ENCODE data around the gene FHL1. TPM values are rescaled to one million over a fixed set of nuclear protein-coding genes. Genes with fewer than 3 reads are reported as not detected.

Gene FHL1
- total RNA-seq, 4 donors from 2014 or later = 85.9 to 140 (median 107) TPM

GRCh38 chrX:136255541-136255940 lies 108.2 kb downstream of the FHL1 start:
- H3K4me3 ChIP-seq (ENCODE audit: low read depth, poor library complexity, severe bottlenecking) = no peak overlapping the region
- no peak for DNase-seq (ENCODE audit: low spot score in 2 of 2)
- TF ChIP-seq POLR2A (IDR thresholded peaks at IDR 0.05) = no peak
- intact Hi-C loops (cut with DNase I; ENCODE audit: low total_unique reads) = no loop called here
- WGBS, 2 donors = 41 to 46% methylated on average over 4 to 5 of the region's 5 CpGs

GRCh38 chrX:136256026-136256425 lies 108.7 kb downstream of the FHL1 start:
- no peak for TF ChIP-seq POLR2A (IDR thresholded peaks at IDR 0.05)
- TF ChIP-seq, protein P1, sequence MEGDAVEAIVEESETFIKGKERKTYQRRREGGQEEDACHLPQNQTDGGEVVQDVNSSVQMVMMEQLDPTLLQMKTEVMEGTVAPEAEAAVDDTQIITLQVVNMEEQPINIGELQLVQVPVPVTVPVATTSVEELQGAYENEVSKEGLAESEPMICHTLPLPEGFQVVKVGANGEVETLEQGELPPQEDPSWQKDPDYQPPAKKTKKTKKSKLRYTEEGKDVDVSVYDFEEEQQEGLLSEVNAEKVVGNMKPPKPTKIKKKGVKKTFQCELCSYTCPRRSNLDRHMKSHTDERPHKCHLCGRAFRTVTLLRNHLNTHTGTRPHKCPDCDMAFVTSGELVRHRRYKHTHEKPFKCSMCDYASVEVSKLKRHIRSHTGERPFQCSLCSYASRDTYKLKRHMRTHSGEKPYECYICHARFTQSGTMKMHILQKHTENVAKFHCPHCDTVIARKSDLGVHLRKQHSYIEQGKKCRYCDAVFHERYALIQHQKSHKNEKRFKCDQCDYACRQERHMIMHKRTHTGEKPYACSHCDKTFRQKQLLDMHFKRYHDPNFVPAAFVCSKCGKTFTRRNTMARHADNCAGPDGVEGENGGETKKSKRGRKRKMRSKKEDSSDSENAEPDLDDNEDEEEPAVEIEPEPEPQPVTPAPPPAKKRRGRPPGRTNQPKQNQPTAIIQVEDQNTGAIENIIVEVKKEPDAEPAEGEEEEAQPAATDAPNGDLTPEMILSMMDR (IDR thresholded peaks at IDR 0.05) = no peak
- intact Hi-C loops (cut with DNase I; ENCODE audit: low total_unique reads) = no loop called here
- no peak overlapping the region for H3K4me3 ChIP-seq (ENCODE audit: low read depth, poor library complexity, severe bottlenecking)
- WGBS, 2 donors = 22 to 35% methylated on average over 7 of the region's 7 CpGs
- DNase-seq (ENCODE audit: low spot score in 2 of 2) = no peak

- TF ChIP-seq, protein P1 (IDR thresholded peaks at IDR 0.05) = no peak
- no peak for TF ChIP-seq POLR2A (IDR thresholded peaks at IDR 0.05)
- intact Hi-C loops (cut with DNase I; ENCODE audit: low total_unique reads) = no loop called here
- WGBS, 2 donors = 63 to 88% methylated on average over 1 of the region's 1 CpG
- H3K4me3 ChIP-seq (ENCODE audit: low read depth, poor library complexity, severe bottlenecking) = no peak overlapping the region
- DNase-seq (ENCODE audit: low spot score in 2 of 2) = no peak
Observed at GRCh38 chrX:136258951-136259350, 111.6 kb downstream of the FHL1 start.

GRCh38 chrX:136259543-136259942 lies 112.2 kb downstream of the FHL1 start:
- H3K4me3 ChIP-seq (ENCODE audit: low read depth, poor library complexity, severe bottlenecking) = no peak overlapping the region
- intact Hi-C loops (cut with DNase I; ENCODE audit: low total_unique reads) = no loop called here
- 38 to 44% methylated on average over 4 of the region's 4 CpGs for WGBS, 2 donors
- no peak for TF ChIP-seq POLR2A (IDR thresholded peaks at IDR 0.05)
- TF ChIP-seq, protein P1 (IDR thresholded peaks at IDR 0.05) = no peak
- DNase-seq (ENCODE audit: low spot score in 2 of 2) = no peak

DNA sequence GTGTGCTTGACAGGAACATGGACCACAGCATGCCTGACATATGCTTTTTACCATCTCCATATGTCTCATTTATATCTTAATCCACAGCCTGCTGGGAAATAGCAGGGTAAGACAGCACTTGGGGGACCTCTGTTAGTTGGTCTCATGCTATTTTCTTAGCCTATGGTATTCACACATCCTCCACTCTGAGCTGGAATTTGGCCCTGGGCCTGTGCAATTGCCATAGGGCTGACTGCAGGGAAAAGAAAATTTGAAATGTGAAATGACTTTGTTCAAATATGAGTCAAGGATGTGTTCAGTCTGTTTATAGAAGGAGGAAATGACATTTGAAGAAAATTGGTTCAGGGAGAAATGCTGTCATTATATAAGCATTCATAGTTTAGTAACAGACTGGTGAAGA lies 113.4 kb downstream of the FHL1 start:
- intact Hi-C loops (cut with DNase I; ENCODE audit: low total_unique reads) = no loop called here
- no peak overlapping the region for H3K4me3 ChIP-seq (ENCODE audit: low read depth, poor library complexity, severe bottlenecking)
- DNase-seq (ENCODE audit: low spot score in 2 of 2) = no peak
- TF ChIP-seq, protein P1 (IDR thresholded peaks at IDR 0.05) = no peak
- no peak for TF ChIP-seq POLR2A (IDR thresholded peaks at IDR 0.05)

Other genes with a start within 250 kb of the FHL1 start
- 10 to 100 TPM; 17.3 to 25.3 (median 21.2) TPM for gene MMGT1, start 173.5 kb upstream of the FHL1 start, total RNA-seq
- 10 to 100 TPM; 11.6 to 18.1 (median 17.2) TPM for gene SLC9A6, start 162.1 kb upstream of the FHL1 start, total RNA-seq
- 1 to 10 TPM; 4.4 to 7.6 (median 5.4) TPM for gene MAP7D3, start 103.9 kb downstream of the FHL1 start, total RNA-seq
- gene ADGRG4, start 153.4 kb downstream of the FHL1 start, total RNA-seq = not detected

Measured in lower leg skin (tissue), 4 donors.